Neural progenitor cell (in vitro differentiated cells): ENCODE results near the gene NETO2. TPM values are rescaled to one million over a fixed set of nuclear protein-coding genes. Genes with fewer than 3 reads are reported as not detected.

ENCODE experiments used
- DNase-seq: peaks from one replicate; pipeline ENCODE4 v3.0.0-alpha.2; 2016; ENCODE audit warnings: low spot score
- H2AFZ ChIP-seq: fragments of 200-600 bp; sonication (generic); replicated peaks from 2 replicates; pipeline ENCODE4 v1.6.1; 2016; ENCODE audit warnings: antibody characterized with exemption
- H3F3A ChIP-seq: fragments of 200-600 bp; sonication (generic); 2 replicates; pipeline ENCODE4 v1.6.1; 2016; ENCODE audit warnings: antibody characterized with exemption, low read depth
- H3K27ac ChIP-seq: fragments of 200-600 bp; sonication (generic); 2 replicates; pipeline ENCODE4 v1.5.1; 2016; ENCODE audit warnings: mild to moderate bottlenecking
- H3K27me3 ChIP-seq: fragments of 200-600 bp; sonication (generic); 2 replicates; pipeline ENCODE4 v1.6.1; 2016; ENCODE audit warnings: mild to moderate bottlenecking, moderate library complexity
- H3K36me3 ChIP-seq: fragments of 200-600 bp; sonication (generic); 2 replicates; pipeline ENCODE4 v1.5.1; 2016
- H3K4me1 ChIP-seq: fragments of 200-600 bp; sonication (generic); 2 replicates; pipeline ENCODE4 v1.6.1; 2016; ENCODE audit warnings: mixed run types
- H3K4me2 ChIP-seq: fragments of 200-600 bp; sonication (generic); 2 replicates; pipeline ENCODE4 v1.6.1; 2016
- H3K4me3 ChIP-seq: fragments of 200-600 bp; sonication (generic); 2 replicates; pipeline ENCODE4 v1.5.1; 2016
- H3K79me2 ChIP-seq: fragments of 200-600 bp; sonication (generic); 2 replicates; pipeline ENCODE4 v1.6.1; 2016; ENCODE audit warnings: low read depth
- H3K9ac ChIP-seq: fragments of 200-600 bp; sonication (generic); 2 replicates; pipeline ENCODE4 v1.6.1; 2016
- H3K9me3 ChIP-seq: fragments of 200-600 bp; sonication (generic); 2 replicates; pipeline ENCODE4 v1.5.1; 2016; ENCODE audit warnings: low read depth
- H4K20me1 ChIP-seq: fragments of 200-600 bp; sonication (generic); 2 replicates; pipeline ENCODE4 v1.6.1; 2016; ENCODE audit warnings: low read depth
- H3K27ac Mint-ChIP-seq: 3 replicates; pipeline ENCODE4 v1.8.0; 2021; ENCODE audit warnings: mixed read lengths
- H3K27me3 Mint-ChIP-seq: 2 replicates; pipeline ENCODE4 v1.8.0; 2022; ENCODE audit warnings: low read depth, mild to moderate bottlenecking, inconsistent platforms, moderate library complexity, mixed read lengths; ENCODE audit not compliant: insufficient read depth
- H3K36me3 Mint-ChIP-seq: 3 replicates; pipeline ENCODE4 v1.8.0; 2021; ENCODE audit warnings: mixed read lengths
- H3K4me1 Mint-ChIP-seq: 3 replicates; pipeline ENCODE4 v1.8.0; 2021; ENCODE audit warnings: mixed read lengths
- H3K4me3 Mint-ChIP-seq: 3 replicates; pipeline ENCODE4 v1.8.0; 2021; ENCODE audit warnings: mild to moderate bottlenecking, moderate library complexity, mixed read lengths
- H3K9me3 Mint-ChIP-seq: 3 replicates; pipeline ENCODE4 v1.8.0; 2020; ENCODE audit warnings: mixed read lengths
- EZH2 ChIP-seq: fragments of 200-600 bp; sonication (generic); IDR thresholded peaks from 2 replicates; pipeline ENCODE4 v1.6.1; 2017; ENCODE audit warnings: antibody characterized with exemption, mild to moderate bottlenecking, moderate library complexity
- EZH2phosphoT487 ChIP-seq: fragments of 200-600 bp; sonication (generic); IDR thresholded peaks from 2 replicates; pipeline ENCODE4 v1.6.1; 2017; ENCODE audit warnings: antibody characterized with exemption
- total RNA-seq: library from RNA; depleted of rRNA; stranded (reverse); fragments of >200 nt; gene quantifications from 2 replicates; pipeline ENCODE4 v1.2.3, GENCODE V29; 2015; ENCODE audit warnings: low replicate concordance
- TF ChIP-seq, protein P1 (sequence below): fragments of 200-600 bp; sonication (generic); IDR thresholded peaks from 2 replicates; pipeline ENCODE4 v1.5.1; 2017; ENCODE audit warnings: antibody characterized with exemption, mild to moderate bottlenecking

The NETO2 gene
- total RNA-seq, 1 donor from 2014 or later, result 32.0 TPM

DNA sequence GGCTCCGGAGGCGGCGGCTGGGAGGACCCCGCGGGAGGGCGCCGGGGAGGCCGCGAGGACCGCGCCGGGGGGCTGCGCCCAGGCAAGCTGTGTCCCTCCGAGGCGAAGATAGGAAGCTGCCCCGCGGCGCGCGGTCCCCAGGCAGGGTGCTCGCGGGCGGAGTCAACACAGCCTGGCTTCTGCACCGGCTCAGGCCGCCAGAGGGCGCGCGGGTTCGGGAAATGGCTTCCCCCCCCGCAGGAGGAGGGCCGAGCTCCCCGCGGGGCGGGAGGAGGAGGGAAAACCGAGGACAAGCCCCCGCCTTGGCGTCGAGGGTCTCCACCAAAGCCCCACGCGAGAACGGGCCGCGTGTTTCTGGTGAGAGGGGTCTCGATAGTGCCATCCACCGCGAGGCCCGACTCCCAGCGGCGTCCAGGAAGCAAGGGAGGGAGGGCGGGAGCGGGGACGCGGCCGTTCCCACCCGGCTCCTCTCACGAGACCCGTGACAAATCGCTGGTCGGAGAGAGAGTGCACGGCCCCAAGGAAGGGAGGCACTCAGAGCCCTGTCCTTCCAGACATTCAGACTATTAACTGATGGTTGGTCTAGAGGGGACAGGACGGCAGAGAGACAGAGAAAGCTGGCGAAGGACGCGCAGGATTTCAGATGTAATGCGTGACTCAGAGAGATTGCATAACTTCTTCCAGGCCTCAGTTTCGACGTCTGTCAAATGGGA, 105.8 kb downstream of the NETO2 start:
- Histone ChIP-seq H3K79me2 (no peaks in the 10 kb centered on the region), H3K4me3 (peak overlapping the region; percentile 83), H3K36me3 (no peaks in the 10 kb centered on the region), H3K27me3 (peaks cover 27% of the 10 kb centered on the region), H3K9ac (no peak overlapping the region), H3K4me1 (no peaks in the 10 kb centered on the region), H3K27ac (no peak overlapping the region), H3F3A (no peaks in the 10 kb centered on the region), H2AFZ (peak overlapping the region; percentile 100), H3K4me2 (peak overlapping the region; percentile 95), H4K20me1 (no peaks in the 10 kb centered on the region), H3K9me3 (no peaks in the 10 kb centered on the region)
- H3K27me3 Mint-ChIP-seq, result peaks cover 7% of the 10 kb centered on the region
- H3K27ac Mint-ChIP-seq, result no peak overlapping the region
- DNase-seq, result peak; percentile 88
- no peaks in the 10 kb centered on the region for H3K36me3 Mint-ChIP-seq
- peak overlapping the region; percentile 85 for H3K4me3 Mint-ChIP-seq
- H3K4me1 Mint-ChIP-seq, result peaks cover 24% of the 10 kb centered on the region
- H3K9me3 Mint-ChIP-seq, result no peaks in the 10 kb centered on the region
- TF ChIP-seq EZH2 (peak; percentile 53), EZH2phosphoT487 (peak; percentile 36)
- TF ChIP-seq, protein P1, sequence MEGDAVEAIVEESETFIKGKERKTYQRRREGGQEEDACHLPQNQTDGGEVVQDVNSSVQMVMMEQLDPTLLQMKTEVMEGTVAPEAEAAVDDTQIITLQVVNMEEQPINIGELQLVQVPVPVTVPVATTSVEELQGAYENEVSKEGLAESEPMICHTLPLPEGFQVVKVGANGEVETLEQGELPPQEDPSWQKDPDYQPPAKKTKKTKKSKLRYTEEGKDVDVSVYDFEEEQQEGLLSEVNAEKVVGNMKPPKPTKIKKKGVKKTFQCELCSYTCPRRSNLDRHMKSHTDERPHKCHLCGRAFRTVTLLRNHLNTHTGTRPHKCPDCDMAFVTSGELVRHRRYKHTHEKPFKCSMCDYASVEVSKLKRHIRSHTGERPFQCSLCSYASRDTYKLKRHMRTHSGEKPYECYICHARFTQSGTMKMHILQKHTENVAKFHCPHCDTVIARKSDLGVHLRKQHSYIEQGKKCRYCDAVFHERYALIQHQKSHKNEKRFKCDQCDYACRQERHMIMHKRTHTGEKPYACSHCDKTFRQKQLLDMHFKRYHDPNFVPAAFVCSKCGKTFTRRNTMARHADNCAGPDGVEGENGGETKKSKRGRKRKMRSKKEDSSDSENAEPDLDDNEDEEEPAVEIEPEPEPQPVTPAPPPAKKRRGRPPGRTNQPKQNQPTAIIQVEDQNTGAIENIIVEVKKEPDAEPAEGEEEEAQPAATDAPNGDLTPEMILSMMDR, result peak; percentile 96

DNA sequence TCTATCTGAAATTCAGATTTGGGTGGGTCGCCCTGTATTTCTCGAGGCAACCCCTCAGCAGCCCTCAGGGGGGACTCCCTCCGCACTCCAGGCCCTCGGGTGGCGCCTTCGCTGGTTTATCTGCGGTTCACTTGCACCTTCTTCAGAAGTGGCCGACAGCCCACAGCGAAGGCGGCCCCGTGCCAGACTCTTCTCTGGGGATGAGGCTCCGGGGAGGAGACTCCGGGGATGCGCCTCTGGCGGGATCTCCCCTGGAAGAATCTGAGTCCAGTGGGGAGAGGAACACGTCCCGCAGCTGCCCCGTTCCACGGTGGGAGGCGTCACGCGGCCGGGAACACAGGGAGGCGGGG, 106.4 kb downstream of the NETO2 start:
- Mint-ChIP-seq H3K36me3 (no peaks in the 10 kb centered on the region), H3K27ac (no peak overlapping the region), H3K4me3 (peak overlapping the region; percentile 85), H3K9me3 (no peaks in the 10 kb centered on the region), H3K4me1 (peaks cover 26% of the 10 kb centered on the region), H3K27me3 (peaks cover 7% of the 10 kb centered on the region)
- TF ChIP-seq EZH2, result no peak
- TF ChIP-seq, protein P1, result no peak
- TF ChIP-seq EZH2phosphoT487, result no peak
- Histone ChIP-seq H3F3A (no peaks in the 10 kb centered on the region), H3K9me3 (no peaks in the 10 kb centered on the region), H3K4me3 (peak overlapping the region; percentile 83), H2AFZ (peak overlapping the region; percentile 100), H3K36me3 (no peaks in the 10 kb centered on the region), H3K4me1 (no peaks in the 10 kb centered on the region), H3K4me2 (peak overlapping the region; percentile 95), H4K20me1 (no peaks in the 10 kb centered on the region), H3K9ac (no peak overlapping the region), H3K27ac (no peak overlapping the region), H3K79me2 (no peaks in the 10 kb centered on the region), H3K27me3 (peaks cover 27% of the 10 kb centered on the region)
- peak; percentile 48 for DNase-seq

DNA sequence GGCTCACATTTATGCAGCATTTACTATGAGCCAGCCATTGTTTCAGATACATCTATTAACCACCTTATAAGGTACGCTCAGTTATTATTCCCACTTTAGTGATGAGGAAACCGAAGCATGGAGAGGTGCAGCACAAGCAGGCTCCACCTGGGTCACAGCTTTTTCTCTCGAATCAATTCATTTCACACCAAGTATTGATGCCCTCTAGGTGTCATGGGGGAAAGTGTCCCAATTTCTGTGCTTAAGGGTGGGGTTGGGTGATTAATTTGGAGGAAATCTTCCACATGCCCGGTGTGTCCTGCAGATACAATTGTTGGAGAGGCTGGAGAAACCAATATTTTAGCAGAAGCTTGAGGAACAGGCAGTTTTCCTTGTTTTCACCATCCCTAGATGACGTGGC, 107.5 kb downstream of the NETO2 start:
- Mint-ChIP-seq H3K36me3 (no peaks in the 10 kb centered on the region), H3K27me3 (peaks cover 11% of the 10 kb centered on the region), H3K27ac (no peak overlapping the region), H3K4me3 (peak overlapping the region; percentile 78), H3K4me1 (peaks cover 26% of the 10 kb centered on the region), H3K9me3 (no peaks in the 10 kb centered on the region)
- Histone ChIP-seq H3K4me1 (no peaks in the 10 kb centered on the region), H3K4me2 (no peak overlapping the region), H3K4me3 (no peak overlapping the region), H3K27ac (no peak overlapping the region), H2AFZ (no peak overlapping the region), H3F3A (no peaks in the 10 kb centered on the region), H3K9me3 (no peaks in the 10 kb centered on the region), H3K27me3 (peaks cover 27% of the 10 kb centered on the region), H3K36me3 (no peaks in the 10 kb centered on the region), H4K20me1 (no peaks in the 10 kb centered on the region), H3K9ac (no peak overlapping the region), H3K79me2 (no peaks in the 10 kb centered on the region)
- no peak for DNase-seq
- TF ChIP-seq, protein P1, result no peak
- TF ChIP-seq EZH2phosphoT487, result no peak
